Measurements from ENCODE around the gene PLAC8L1.
"Not testable (repeated sequence)": the region's sequence is repeated elsewhere in the genome, so short reads cannot be mapped to it uniquely, and the experiment has no call there.

Gene PLAC8L1, protein sequence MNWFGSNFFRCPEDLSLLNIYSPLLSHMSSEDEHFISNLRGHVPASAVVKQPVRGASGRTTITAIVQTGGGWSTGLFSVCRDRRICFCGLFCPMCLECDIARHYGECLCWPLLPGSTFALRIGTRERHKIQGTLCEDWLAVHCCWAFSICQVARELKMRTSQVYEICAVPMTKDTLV

DNA sequence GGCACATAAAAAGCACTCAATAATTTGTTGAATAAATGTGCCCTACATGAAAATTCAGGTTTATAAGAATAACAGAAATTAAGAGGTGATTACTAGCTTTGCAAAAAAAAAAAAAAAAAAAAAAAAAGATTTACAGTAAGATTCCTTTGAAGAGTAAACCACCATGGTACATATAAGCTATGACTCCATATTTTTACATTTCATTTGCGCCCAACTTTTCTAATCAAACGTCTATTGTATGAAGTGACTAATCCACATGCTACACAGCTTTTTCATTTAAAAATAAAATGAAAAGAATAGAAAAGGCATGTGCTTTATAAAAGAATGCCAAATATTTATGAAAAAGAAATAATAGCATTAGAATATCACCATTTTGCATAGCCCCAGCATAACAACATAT is at the start of gene PLAC8L1:
PLAC8L1 (minus strand) TSS at position 101 of the 400 bp plus-strand sequence. CDS start 1,266 bp downstream, outside the sequence.
- no peak for DNase-seq

DNA sequence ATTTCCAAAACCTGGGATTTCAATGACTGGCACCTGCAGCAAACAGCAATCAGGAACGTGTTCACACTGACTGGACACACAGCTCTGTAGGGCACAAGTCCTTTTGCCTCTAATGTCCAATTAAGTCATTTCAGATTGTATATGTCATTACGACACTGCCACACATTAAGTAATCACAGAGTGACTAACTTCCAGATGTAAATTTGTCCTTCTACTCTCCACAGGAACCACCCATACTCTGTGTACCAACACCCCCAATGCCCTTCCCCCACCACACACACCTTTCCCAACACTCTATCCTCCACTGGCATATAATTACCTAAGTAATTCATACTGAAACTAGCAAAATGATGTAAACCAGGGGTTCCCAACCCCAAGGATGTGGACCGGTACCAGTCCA is 46.6 kb upstream of the PLAC8L1 start:
- no peak for DNase-seq

DNA sequence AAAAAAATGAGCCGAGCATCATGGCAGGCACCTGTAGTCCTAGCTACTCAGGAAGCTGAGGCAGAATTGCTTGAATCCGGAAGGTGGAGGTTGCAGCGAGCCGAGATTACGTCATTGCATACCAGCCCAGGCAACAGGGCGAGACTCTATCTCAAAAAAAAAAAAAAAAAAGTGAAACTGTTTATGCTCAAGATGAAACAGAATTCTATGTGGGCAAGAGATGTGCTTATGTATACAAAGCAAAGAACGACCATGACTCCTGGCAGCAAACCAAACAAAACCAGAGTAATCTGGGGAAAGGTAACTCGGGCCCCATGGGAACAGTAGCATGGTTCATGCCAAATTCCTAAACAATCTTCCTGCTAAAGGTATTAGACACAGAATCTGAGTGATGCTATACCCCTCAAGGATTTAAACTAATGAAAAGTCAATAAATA is 32.6 kb upstream of the PLAC8L1 start:
- DNase-seq: no peak

DNA sequence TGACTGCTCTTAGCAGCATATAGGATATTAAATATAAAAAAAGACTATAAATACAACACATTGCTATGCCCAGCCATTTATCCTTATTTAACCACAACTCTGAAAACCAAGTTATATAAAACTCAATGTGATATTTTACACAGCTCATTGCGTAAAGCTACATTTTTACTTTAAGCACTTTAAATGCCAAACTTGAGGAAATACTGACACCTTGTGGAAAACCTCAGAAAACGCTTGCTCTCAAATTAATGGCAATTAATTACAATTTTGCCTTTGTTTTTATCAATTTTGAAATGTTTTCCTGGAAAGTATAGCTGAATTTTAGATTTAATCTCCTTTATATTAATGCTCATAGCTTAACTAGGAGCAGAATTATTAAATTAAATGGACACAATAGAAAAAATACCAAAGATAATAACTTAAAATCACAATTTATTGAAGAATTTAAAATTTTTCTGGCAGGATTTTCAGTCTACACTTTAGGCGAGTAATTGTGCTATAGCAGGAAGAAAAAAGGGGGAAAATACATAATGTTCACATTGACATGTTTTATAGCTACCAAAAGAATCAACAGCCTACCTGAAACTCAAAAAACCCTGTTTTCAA is 25.2 kb upstream of the PLAC8L1 start:
- DNase-seq: no peak

DNA sequence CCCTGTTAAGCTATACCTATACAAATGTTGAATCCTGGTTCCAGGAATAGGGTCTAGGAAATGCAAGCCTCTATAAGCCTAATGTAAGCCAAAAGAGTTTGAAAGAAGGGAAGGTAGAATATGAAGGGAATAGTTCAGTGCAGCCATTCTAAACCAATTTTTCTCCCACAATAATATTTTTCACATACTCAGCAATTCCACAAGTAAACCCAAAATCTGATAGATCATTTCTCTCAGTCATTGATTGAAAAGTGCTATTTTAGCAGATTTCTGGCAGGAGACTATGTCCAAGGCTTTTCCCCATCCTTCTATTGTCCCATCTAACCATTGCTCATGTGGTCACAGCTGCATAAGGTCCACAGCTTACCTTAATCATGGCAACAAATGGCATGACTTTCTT is 20.7 kb upstream of the PLAC8L1 start:
- DNase-seq: no peak

DNA sequence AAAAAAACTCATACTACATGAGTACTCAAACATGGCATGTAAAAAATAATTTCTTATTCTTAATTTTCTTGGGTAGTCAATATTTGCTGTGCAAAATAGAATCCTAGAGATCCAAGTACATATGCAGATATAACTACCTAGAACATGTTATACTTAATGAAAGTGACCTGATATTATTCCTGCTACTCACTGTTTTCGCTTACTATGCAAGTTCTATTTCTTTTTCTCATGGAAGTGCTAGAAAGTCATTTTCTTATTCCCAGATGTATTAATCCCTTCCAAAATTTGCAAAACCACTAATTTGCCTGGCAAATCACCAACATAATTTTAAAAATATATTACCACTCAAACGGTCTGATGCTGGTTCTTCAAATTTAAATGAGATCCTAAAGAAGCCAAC is 19.2 kb upstream of the PLAC8L1 start:
- DNase-seq: no peak

DNA sequence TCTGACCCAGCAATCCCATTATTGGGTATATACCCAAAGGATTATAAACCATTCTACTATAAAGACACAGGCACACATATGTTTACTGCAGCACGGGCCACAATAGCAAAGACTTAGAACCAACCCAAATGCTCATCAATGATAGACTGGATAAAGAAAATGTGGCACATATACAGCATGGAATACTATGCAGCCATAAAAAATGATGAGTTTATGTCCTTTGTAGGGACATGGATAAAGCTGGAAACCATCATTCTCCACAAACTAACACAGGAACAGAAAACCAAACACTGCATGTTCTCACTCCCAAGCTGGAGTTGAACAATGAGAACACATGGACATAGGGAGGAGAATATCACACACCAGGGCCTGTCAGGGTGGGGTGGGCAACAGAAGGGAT is 16.1 kb upstream of the PLAC8L1 start:
- not testable (repeated sequence) for DNase-seq

DNA sequence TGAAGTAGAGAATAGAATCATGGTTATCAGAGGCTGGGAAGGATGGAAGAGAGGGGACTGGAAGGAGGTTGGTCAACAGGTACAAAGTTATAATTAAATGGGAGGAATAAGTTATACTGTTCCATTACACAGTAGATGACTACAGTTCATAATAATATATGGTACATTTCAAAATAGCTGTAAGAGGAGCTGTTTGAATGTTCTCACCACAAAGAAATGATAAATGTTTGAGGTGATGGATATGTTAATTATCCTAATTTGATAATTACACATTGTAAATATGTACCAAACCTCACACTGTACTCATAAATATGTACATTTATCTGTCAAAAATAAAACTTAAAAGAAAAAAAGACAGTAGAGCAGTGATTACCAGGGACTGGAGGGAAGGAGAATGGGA is 12.9 kb upstream of the PLAC8L1 start:
- DNase-seq: no peak

DNA sequence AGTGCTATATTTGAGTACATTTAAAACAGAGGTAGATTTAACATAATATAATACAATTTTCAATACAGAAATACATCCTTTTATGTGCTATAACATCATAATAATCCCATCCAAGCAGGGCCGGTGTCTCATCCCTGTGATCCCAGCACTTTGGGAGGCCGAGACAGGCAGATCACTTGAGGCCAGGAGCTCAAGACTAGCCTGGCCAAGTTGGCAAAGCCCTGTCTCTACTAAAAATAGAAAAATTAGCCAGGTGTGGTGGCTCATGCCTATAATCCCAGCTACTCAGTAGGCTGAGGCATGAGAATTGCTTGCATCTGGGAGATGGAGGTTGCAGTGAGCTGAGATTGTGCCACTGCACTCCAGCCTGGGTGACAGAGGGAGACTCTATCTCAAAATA is 11.8 kb upstream of the PLAC8L1 start:
- DNase-seq: not testable (repeated sequence)

DNA sequence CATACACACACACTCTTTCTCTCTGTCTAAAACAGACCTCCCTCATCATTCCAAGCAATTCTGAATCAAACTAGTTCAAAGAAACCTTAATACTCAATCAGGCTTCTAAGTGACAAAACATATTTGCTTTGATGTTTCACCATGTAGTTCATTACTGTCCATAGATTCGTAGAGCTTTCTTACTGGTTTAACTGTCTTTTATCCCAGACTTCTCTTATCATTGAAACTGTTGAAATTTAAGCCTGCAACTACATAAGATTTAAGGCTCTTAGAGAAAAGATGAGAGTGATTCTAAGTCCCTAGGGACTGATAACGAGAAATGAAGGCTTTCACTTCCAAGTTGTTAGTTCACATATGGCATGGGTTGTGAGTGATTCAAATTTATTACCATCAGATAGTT is 11.0 kb upstream of the PLAC8L1 start:
- no peak for DNase-seq

DNA sequence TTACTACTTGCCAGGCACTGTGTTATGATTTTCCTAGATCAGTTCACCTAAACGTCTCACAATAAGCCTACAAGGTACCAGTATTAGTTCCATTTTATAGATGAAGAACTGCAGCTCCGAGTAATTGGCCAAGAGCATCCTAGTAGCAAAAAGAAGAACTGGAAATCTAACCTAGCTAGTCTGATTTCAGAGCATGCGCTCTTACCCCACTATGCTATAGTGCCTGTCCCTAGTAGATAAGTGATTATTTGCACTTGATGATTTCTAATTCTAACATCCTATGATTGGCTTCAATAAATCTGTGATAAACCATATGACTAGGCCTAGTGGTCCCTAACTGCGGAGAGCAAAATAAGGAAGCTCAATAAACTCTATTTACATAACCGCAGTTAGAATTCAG is 7.1 kb upstream of the PLAC8L1 start:
- no peak for DNase-seq

DNA sequence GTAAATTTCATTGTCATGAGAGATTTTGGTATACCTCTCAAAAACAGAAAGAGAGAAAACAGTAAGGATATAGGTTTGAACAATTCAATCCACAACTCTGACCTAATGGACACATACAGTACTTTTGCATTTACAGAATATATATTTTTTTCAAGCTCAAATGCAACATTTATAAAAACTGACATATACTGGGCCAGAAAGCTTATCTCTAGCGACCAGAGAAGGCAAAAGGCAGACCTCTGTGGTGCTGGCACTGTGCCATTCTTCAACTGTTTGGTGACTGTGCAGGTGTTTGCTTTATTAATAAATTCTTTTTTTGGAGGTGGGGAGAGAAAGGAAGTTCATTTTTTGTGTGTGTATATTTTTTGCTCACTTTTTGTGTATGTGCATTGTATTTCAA is 6.0 kb upstream of the PLAC8L1 start:
- no peak for DNase-seq

DNA sequence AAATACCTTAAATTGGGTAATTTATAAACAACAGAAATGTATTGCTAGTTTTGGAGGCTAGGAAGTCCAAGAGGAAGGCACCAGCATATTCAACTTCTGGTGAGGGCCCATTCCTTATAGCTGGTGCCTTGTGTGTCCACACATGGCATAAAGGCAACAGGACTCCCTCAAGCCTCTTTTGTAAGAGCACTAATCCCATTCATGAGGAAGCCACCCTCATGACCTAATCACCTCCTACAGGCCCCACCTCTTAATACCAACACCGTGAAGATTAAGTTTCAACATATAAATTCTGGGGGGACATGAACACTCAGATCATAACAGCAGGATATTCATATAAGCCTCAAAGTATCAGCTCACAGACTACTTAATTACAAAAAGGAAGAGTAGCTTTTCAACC is 4.0 kb upstream of the PLAC8L1 start:
- no peak for DNase-seq

DNA sequence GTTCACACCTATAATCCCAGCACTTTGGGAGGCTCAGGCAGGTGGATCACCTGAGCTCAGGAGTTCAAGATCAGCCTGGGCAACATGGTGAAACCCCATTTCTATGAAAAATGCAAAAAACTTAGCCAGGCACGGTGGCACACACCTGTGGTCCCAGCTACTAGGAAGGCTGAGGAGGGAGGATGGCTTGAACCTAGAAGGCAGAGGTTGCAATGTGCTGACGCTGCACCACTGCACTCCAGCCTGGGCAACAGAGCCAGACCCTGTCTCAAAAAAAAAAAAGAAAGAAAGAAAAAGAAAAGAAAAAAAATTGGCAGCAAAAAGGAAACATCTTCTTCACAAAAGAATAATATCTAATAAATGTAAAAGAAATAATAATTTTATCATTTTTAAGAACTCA is 3.5 kb upstream of the PLAC8L1 start:
- DNase-seq: not testable (repeated sequence)

DNA sequence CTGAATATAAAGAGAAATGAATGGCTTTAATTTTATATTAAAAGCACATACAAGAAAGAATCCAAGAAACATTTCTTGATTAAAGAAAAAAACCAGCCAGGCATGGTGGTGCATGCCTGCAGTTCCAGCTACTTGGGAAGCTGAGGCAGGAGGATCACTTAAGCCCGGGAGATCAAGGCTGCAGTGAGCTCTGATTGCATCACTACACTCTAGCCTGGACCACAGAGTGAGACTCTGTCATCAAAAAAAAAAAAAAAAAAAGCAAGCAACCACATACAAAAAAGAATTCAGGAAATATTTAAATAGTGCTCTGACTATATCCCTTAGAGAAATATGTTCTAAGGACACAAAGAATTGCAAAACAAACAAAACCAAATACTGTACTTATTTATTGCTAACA is 2.5 kb upstream of the PLAC8L1 start:
- no peak for DNase-seq

DNA sequence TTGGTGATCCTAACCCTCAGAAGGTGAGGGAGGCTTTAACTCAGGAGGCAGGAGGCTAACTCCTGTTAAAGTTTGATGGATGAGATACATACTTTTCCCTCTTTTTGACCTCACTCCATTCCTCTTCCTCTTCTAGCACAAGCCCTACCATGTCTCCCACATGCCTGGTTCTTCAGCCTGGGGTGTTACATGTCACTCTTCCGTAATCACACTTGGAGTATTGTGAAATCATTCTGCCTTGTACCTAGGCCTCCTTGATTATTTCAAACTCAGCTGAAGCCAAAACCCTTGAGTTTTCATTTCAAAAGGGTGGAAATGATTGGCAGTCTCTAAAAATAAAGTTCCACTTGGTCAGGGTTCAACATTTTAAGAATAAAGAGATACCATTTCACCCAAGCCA is 1.8 kb downstream of the PLAC8L1 start:
- no peak for DNase-seq

DNA sequence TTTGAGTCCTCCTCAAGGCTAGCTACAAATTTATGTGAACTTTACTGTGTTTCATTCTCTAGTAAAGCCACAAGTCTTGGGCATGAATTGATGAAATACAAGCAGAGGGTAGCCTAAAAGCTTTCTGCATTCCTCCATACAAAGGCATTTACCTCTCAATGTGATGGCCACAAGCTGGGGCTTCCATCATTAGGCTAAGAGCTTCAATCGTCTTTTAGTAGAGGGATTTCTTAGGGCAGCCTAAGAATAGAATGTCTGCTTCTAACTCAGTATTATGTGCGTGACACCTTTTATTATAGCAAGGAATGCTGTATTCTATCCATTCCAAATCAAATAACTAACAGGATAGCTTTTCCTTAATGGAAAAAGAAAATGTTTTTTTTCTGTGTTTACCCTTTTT is 3.7 kb downstream of the PLAC8L1 start:
- no peak for DNase-seq

DNA sequence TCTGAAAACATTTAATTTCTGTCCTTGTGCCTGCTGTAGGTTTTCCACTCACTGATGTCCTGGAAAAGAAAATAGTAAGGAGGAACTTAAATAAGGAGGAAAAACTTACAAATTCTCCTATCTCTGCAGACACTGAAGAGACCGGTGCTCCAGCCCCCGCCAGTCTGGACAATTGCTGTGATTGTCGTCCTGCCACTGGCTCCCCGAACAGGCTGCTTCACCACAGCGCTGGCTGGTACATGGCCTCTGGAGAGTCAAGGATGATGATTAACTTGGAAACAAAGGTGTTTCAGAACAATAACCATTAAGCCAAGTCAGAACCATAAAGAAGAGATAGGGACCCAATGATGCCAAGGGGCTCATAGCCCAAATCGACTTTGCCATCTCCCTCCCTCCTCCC is 7.3 kb downstream of the PLAC8L1 start:
- DNase-seq: no peak

DNA sequence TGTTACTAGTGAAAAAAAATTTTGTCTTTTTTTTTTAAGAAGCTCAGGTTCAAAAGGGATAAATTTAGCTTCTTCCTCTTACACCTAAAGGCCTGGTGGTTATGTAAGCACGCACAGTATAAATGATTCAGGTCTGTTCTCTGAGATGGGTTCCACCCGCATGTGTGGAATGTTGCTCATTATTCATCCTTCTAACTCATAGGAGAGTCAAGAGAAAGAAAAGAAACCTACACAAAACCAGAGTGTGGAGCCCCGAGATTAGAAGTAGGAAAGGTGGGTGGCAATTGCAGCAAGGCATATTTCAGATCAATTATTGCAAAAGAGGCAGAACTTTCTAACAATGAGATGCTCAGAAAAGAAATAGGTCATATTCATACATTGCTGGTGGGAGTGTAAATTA is 13.5 kb downstream of the PLAC8L1 start:
- no peak for DNase-seq

DNA sequence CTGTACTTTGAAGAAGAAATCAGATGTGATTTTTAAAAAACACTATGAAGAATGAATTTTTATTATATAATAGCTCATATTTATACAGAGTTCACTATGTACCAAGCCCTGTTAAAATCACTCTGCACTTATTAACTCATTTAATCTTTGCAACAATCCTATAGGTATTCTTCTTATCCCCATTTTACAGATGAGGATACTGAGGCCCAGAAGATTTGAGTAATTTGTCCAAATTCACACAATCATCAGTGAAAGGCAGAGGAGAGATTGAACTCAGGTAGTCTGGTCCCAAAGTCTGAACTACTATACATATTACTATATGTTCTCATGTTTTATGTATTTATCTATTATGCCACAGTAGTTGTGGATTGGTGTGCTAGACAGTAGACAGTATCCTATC is 16.1 kb downstream of the PLAC8L1 start:
- no peak for DNase-seq

DNA sequence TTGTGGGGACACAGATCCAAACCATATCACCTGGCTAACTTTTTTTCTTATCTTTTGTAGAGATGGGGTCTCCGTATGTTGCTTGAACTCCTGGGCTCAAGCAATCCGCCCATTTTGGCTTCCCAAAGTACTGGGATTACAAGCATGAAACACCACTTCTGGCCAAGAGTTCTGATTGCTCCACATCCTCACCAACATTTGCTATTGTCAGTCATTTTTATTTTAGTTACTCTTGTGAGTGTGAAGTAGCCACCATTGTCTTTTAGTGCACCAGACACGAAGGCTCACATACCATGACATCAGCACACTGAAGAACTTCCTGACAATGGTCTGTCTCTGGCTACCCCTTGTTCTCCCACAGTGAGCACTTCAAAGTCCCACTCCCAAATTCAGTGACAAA is 17.3 kb downstream of the PLAC8L1 start:
- DNase-seq: no peak

DNA sequence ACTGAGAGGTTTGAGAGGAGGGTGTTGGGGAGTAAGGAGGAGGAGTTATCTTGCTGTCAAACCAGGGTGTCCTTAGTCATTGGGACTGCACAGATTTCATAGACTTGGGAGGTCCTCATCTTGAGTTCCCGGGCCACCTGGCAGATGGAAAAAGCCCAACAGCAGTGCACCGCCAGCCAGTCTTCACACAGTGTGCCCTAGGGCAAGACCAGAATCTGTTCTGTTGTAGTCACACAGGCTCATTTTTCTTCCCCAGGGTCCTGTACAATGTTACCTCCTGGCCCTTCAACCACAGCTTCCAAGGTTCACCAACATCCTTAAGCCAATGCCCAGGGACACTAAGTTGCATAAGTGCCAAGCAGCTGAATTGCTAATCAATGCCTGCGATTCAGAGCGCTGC is 21.0 kb downstream of the PLAC8L1 start:
- no peak for DNase-seq

DNA sequence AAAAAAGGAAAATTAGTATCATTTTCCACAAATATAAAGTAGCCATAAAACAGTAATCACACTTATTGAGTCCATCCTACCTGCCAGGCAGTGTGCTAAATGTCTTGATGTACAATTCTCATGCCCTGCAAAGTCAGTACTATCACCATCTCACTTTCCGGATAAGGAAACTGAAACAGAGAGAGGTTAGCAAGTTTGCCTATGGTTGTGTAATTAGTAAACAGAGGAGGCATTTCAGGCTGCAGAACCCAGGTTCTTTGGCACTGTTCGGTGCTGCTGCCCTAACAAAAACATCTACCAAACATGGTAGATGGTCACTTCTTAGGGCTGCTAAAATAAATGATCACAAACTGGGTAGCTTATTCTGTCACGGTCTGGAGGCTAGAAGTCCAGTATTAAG is 22.6 kb downstream of the PLAC8L1 start:
- DNase-seq: no peak

DNA sequence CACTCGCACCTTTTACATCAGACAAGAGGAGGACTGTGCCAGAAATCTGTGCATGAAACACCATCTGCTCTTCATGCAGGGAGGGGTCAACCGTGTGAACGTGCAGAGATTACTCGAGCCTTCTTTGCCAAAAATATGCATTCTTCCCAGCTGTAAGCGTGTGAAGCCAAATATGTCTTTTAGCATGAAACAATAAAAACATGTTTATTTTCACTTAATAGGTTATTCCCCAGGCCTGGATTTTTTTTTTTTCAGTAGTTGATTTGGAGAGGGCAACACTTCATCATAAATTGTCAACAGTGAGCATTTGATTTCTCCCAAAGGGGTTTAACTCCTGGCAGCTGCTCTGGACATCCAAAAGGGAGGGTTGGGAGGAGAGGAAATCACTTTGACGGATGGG is 23.8 kb downstream of the PLAC8L1 start:
- DNase-seq: no peak

DNA sequence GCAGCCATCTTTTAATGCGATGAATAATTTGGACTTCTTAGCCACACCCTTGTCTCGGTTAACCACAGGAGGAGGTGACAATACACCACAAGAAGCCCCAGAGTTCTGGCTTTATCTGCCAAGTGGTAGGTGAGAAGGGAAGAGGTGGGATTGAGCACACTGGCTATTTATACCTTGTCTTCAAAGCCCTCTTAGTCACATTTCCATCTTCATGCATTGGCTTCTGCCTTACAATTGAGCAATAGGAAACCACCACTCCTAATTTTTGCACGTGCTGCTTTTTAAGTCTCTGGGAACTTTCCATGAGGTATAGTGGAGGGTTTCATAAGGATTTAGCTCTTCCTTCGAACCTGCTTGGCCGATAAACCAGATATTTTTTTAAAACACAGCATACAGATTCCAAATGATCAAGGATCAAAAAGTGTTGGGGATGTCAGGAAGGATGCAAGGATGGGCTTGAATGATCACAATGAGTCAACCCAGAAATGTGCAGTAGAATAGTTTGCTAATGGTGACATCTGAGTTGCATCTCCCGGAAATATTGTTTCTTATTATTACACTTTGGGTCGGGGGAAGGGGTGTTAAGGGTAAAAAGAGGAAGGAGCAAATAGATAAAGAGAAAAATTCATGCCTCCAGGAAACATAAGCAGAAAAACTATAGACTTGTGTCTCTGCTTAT is 25.5 kb downstream of the PLAC8L1 start:
- DNase-seq: no peak
